Raji (cell line): ENCODE data around the gene RPS18.

Source experiments
- POLR2A ChIP-seq: IDR thresholded peaks from 2 replicates; pipeline ENCODE4 v1.6.1; 2011; ENCODE audit warnings: low read depth, low read length, control low read depth; ENCODE audit not compliant: insufficient read depth

Gene RPS18

GRCh38 chr6:33315793-33316602, 44.1 kb downstream of the RPS18 start:
- TF ChIP-seq POLR2A: no peak

GRCh38 chr6:33316603-33317418, 44.9 kb downstream of the RPS18 start:
- TF ChIP-seq POLR2A: no peak

- no peak for TF ChIP-seq POLR2A
Measured at GRCh38 chr6:33317419-33317668, 45.5 kb downstream of the RPS18 start.

- peak; percentile 53 for TF ChIP-seq POLR2A
Measured at GRCh38 chr6:33317669-33318425, 46.0 kb downstream of the RPS18 start, which contains the start of gene ZBTB22. Gene ZBTB22 (minus strand): TSS chr6:33317744. CDS start chr6:33316916, 828 bp downstream.

GRCh38 chr6:33318426-33319073, 46.7 kb downstream of the RPS18 start:
- TF ChIP-seq POLR2A: no peak

- no peak for TF ChIP-seq POLR2A
Measured at GRCh38 chr6:33319939-33320314, 48.1 kb downstream of the RPS18 start.

GRCh38 chr6:33320315-33321181, 48.7 kb downstream of the RPS18 start:
- no peak for TF ChIP-seq POLR2A

GRCh38 chr6:33321227-33321626, 49.4 kb downstream of the RPS18 start:
- no peak for TF ChIP-seq POLR2A

GRCh38 chr6:33323623-33323948, 51.7 kb downstream of the RPS18 start:
- TF ChIP-seq POLR2A: no peak

- TF ChIP-seq POLR2A: no peak
Measured at GRCh38 chr6:33324125-33324524, 52.2 kb downstream of the RPS18 start.
